Endothelial cell of umbilical vein (primary cell): Measurements from ENCODE around the gene PLAA. TPM values are rescaled to one million over a fixed set of nuclear protein-coding genes. Genes with fewer than 3 reads are reported as not detected.
"Not testable (repeated sequence)": the region's sequence is repeated elsewhere in the genome, so short reads cannot be mapped to it uniquely, and the experiment has no call there.

ENCODE experiments used
- BruUV-seq: library from RNA; stranded (reverse); fragments of 400-500 nt; replicated peaks from 2 replicates; lab custom pipeline; 2021; lab: Mats Ljungman, UMichigan
- CTCF ChIA-PET: fragments of 300-600, 350-600 bp; sonication (Branson Sonifier 250); formaldehyde crosslinking; loops from one replicate; lab custom pipeline; 2021; ENCODE audit warnings: antibody characterized with exemption, inconsistent platforms; lab: Charles Lee
- POLR2A ChIA-PET: fragments of 300-600, 350-600 bp; sonication (Branson Sonifier 250); formaldehyde crosslinking; loops from one replicate; lab custom pipeline; 2021; ENCODE audit warnings: antibody characterized with exemption, inconsistent platforms; lab: Charles Lee
- DNase-seq: peaks from one replicate; pipeline ENCODE4 v3.0.0-alpha.2; 2011; ENCODE audit warnings: low read depth, low spot score
- FAIRE-seq: peaks from 2 replicates; lab custom pipeline; 2011; peaks lifted over from hg19 to GRCh38; lab: Jason Lieb, UNC
- H2AFZ ChIP-seq: 2 replicates; pipeline ENCODE4 v1.6.0; 2012; ENCODE audit warnings: low read depth, low read length, control low read depth, inconsistent platforms
- H3K27ac ChIP-seq: 2 replicates; pipeline ENCODE4 v1.5.1; 2011; ENCODE audit warnings: low read depth, mild to moderate bottlenecking, control low read depth, low read length, moderate library complexity; ENCODE audit not compliant: insufficient read depth
- H3K27me3 ChIP-seq, 2 experiments: 2 replicates each; pipeline versions ENCODE4 v1.6.0 to v1.6.1; 2011; ENCODE audit warnings: low read length in 2 of 2, mixed read lengths in 1 of 2; ENCODE audit not compliant: control insufficient read depth in 2 of 2, insufficient read depth in 2 of 2
- H3K36me3 ChIP-seq, 2 experiments: 2 replicates in 1 of 2; 3 replicates in 1 of 2; pipeline ENCODE4 v1.5.1; 2011; ENCODE audit warnings: low read length in 2 of 2, mild to moderate bottlenecking in 1 of 2, moderate library complexity in 1 of 2; ENCODE audit not compliant: control insufficient read depth in 2 of 2, insufficient read depth in 2 of 2; ENCODE audit errors: extremely low read depth in 1 of 2
- H3K4me1 ChIP-seq: 3 replicates; pipeline ENCODE4 v1.5.1; 2011; ENCODE audit warnings: mild to moderate bottlenecking, low read length; ENCODE audit not compliant: control insufficient read depth, insufficient read depth; ENCODE audit errors: extremely low read depth
- H3K4me2 ChIP-seq: 2 replicates; pipeline ENCODE4 v1.6.1; 2011; ENCODE audit warnings: low read length, control low read depth, mixed read lengths; ENCODE audit not compliant: insufficient read depth
- H3K4me3 ChIP-seq, 3 experiments: fragments of 200-600 bp in 1 of 3; sonication (generic), shearing (Covaris generic) in 1 of 3; replicated peaks in 1 of 3; 2 replicates each; pipeline ENCODE4 v1.5.1; 2011 to 2016; ENCODE audit warnings: control low read depth in 3 of 3, low read length in 3 of 3, mild to moderate bottlenecking in 2 of 3, inconsistent platforms in 1 of 3, low read depth in 1 of 3, moderate library complexity in 1 of 3; ENCODE audit not compliant: insufficient read depth in 1 of 3
- H3K79me2 ChIP-seq: 2 replicates; pipeline ENCODE4 v1.6.0; 2012; ENCODE audit warnings: low read length, inconsistent platforms; ENCODE audit not compliant: control insufficient read depth, insufficient read depth
- H3K9ac ChIP-seq: replicated peaks from 2 replicates; pipeline ENCODE3; 2011; ENCODE audit warnings: low read length, control low read depth; ENCODE audit not compliant: insufficient read depth; ENCODE audit errors: extremely low read depth
- H3K9me1 ChIP-seq: replicated peaks from 3 replicates; pipeline ENCODE4 v1.6.0; 2011; ENCODE audit warnings: mild to moderate bottlenecking, low read length; ENCODE audit not compliant: control insufficient read depth, insufficient read depth; ENCODE audit errors: extremely low read depth
- H3K9me3 ChIP-seq: replicated peaks from 2 replicates; pipeline ENCODE4 v1.5.1; 2012; ENCODE audit warnings: low read length, inconsistent platforms; ENCODE audit not compliant: control insufficient read depth, insufficient read depth
- H4K20me1 ChIP-seq: replicated peaks from 2 replicates; pipeline ENCODE3; 2011; ENCODE audit warnings: mild to moderate bottlenecking, low read length; ENCODE audit not compliant: control insufficient read depth, insufficient read depth; ENCODE audit errors: extremely low read depth
- CTCF ChIP-seq, 2 donors: IDR thresholded peaks; 1 replicate in 1 of 2; 2 replicates in 1 of 2; pipeline ENCODE4 v1.5.1; 2011; ENCODE audit warnings: low read length in 2 of 2, mild to moderate bottlenecking in 2 of 2, moderate library complexity in 2 of 2, control low read depth in 1 of 2, inconsistent platforms in 1 of 2, low read depth in 1 of 2; ENCODE audit not compliant: insufficient read depth in 1 of 2; ENCODE audit errors: extremely low read depth in 1 of 2
- EZH2 ChIP-seq: IDR thresholded peaks from 2 replicates; pipeline ENCODE4 v1.6.1; 2012; ENCODE audit warnings: borderline replicate concordance, low read depth, mild to moderate bottlenecking, moderate library complexity, low read length, inconsistent platforms; ENCODE audit not compliant: severe bottlenecking
- GATA2 ChIP-seq: IDR thresholded peaks from 2 replicates; pipeline ENCODE4 v1.7.0; 2011; ENCODE audit warnings: low read depth, mild to moderate bottlenecking, moderate library complexity, mixed read lengths, low read length; ENCODE audit not compliant: insufficient read length, insufficient read depth
- MAX ChIP-seq: IDR thresholded peaks from 2 replicates; pipeline ENCODE4 v1.6.1; 2011; ENCODE audit not compliant: insufficient read depth, insufficient read length
- MYC ChIP-seq: IDR thresholded peaks from one replicate; pipeline ENCODE4 v1.6.1; 2011; ENCODE audit warnings: mild to moderate bottlenecking, low read depth, low read length
- POLR2AphosphoS5 ChIP-seq: IDR thresholded peaks from 2 replicates; pipeline ENCODE4 v1.6.1; 2012; ENCODE audit warnings: low read depth, mild to moderate bottlenecking, control low read depth, low read length, moderate library complexity; ENCODE audit not compliant: insufficient read depth
- dilution Hi-C: fragments of 300-500 bp; cut with MboI; formaldehyde crosslinking; loops from one replicate; pipeline ENCODE4 v1.15.0; 2019; ENCODE audit warnings: low sequenced_read_pairs; ENCODE audit not compliant: extremely low pct_ligation_motif_present
- intact Hi-C: fragments of 100-400 bp; cut with micrococcal nuclease; formaldehyde crosslinking; loops from one replicate; pipeline ENCODE4 v1.10.0; 2022
- polyA plus RNA-seq, 4 experiments: library from polyadenylated mRNA; depleted of rRNA in 3 of 4; stranded (reverse) in 3 of 4; unstranded in 1 of 4; fragments of >200 nt; gene quantifications; 2 replicates each; pipeline versions ENCODE4 v1.2.1 to v1.2.3, GENCODE V29; 2011 to 2012; ENCODE audit warnings: missing spikeins in 1 of 4
- total RNA-seq: library from RNA; stranded (reverse); gene quantifications from 2 replicates; pipeline ENCODE4 v1.2.3, GENCODE V29; 2021

The PLAA gene
- total and polyA plus RNA-seq, 2 donors (not counting 3 experiments of a cell fraction or from before 2014, with no cell fraction given), result 15.6 to 36.9 TPM

DNA sequence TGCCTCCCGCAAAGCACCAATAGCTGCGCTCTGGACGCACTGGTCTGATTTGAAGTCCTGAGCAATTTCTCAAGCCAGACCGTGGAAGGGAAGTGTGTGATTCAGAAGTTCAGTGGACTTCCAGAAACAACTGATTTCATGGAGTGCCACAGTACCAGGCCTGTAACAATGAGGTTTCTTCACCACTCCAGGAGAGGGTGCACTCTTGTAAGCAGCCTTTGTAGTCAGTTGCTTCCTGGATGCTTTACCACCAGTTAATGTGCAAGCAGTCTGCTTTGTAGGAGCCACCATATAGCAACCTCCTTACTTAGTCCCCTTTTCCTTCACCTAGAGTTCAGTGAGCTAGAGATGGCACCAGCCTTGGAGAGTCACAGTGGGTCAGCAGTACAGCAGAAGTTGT lies 66.8 kb downstream of the PLAA start:
- no peak overlapping the region for H3K4me2 ChIP-seq
- no TSS peak for BruUV-seq
- H3K9me3 ChIP-seq, result no peaks in the 10 kb centered on the region
- FAIRE-seq (no peak), DNase-seq (no peak)
- no peaks in the 10 kb centered on the region for H3K27me3 ChIP-seq
- H2AFZ ChIP-seq, result no peak overlapping the region
- no peak overlapping the region for H3K4me3 ChIP-seq
- H3K9ac ChIP-seq, result no peak overlapping the region
- CTCF ChIA-PET, result no interaction called here
- TF ChIP-seq CTCF (IDR thresholded peaks at IDR 0.05; ENCODE audit: extremely low read depth in 1 of 2, insufficient read depth in 1 of 2, low read depth in 1 of 2, low read length in 2 of 2), result no peak
- no peak for TF ChIP-seq MYC
- no peak for TF ChIP-seq GATA2
- no peak for TF ChIP-seq EZH2
- TF ChIP-seq MAX, result no peak
- no peak for TF ChIP-seq POLR2AphosphoS5
- H3K9me1 ChIP-seq, result no peaks in the 10 kb centered on the region
- H3K27ac ChIP-seq, result no peak overlapping the region
- no peaks in the 10 kb centered on the region for H3K4me1 ChIP-seq
- H3K79me2 ChIP-seq, result no peaks in the 10 kb centered on the region
- peaks cover 0 to 9% of the 10 kb centered on the region in 2 experiments for H3K36me3 ChIP-seq
- dilution Hi-C loops, result no loop called here
- no peaks in the 10 kb centered on the region for H4K20me1 ChIP-seq
- POLR2A ChIA-PET, result no interaction called here
- intact Hi-C loops, result no loop called here

DNA sequence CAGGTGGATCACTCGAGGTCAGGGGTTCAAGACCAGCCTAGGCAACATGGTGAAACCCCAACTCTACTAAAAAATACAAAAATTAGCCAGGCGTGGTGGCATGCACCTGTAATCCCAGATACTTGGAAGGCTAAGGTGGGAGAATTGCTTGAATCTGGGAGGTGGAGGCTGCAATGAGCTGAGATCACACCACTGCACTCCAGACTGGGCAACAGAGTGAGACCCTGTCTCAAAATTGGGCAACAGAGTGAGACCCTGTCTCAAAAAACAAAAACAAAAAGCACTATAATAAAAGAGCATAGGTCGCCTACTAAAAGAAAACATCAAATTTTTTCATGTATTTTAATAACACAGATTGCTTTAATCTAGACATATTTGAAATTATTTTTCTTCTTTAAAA lies 71.9 kb downstream of the PLAA start:
- H2AFZ ChIP-seq, H3K4me1 ChIP-seq, intact Hi-C loops, H3K4me3 ChIP-seq, H3K36me3 ChIP-seq, H3K9me1 ChIP-seq, H3K4me2 ChIP-seq, H3K27ac ChIP-seq, H3K9ac ChIP-seq, dilution Hi-C loops, POLR2A ChIA-PET, H3K79me2 ChIP-seq, BruUV-seq, DNase-seq, H3K27me3 ChIP-seq, H4K20me1 ChIP-seq, FAIRE-seq, H3K9me3 ChIP-seq: not testable (repeated sequence)
- CTCF ChIA-PET, result interaction anchor here (0.7 to 1.6 kb wide), 4 partner anchors 9 to 575 kb away, joined by 3 read pairs; no protein-coding TSS in a partner anchor
